ENCODE results near the gene ZNF385B. TPM values are rescaled to one million over a fixed set of nuclear protein-coding genes. Genes with fewer than 3 reads are reported as not detected.

ZNF385B gene
- polyA plus RNA-seq, 1 of the 3 experiments (the other 2 are of a cell fraction), result 0.16 TPM

DNA sequence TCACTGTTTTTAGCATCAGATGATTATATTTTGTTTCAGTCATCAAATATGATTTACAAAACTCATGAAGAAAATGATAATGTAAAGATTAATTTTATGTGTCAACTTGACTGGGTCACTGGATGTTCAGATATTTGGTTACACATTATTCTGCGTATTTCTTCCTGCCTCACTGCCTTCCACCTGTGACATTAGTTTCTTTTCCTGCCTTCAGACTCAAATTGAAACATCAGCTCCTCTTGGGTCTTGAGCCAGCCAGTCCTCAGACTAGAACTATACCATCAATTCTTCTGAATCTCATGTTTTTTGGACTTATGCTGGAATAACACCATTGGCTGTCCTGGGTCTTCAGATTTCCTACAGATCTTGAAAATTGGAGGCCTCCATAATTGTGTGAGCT, 96.7 kb downstream of the ZNF385B start:
- no peaks in the 10 kb centered on the region for H3K36me3 ChIP-seq (replicated peaks in 1 of 2; ENCODE audit: control insufficient read depth in 1 of 2, insufficient read depth in 2 of 2, low read length in 1 of 2)
- H3F3A ChIP-seq (replicated peaks; ENCODE audit: insufficient read depth), result peaks cover 12% of the 10 kb centered on the region
- no peaks in the 10 kb centered on the region for H3K9me2 ChIP-seq
- CTCF ChIA-PET, result no interaction called here
- H3K4me1 ChIP-seq (ENCODE audit: control insufficient read depth in 1 of 2, insufficient read depth in 2 of 2, low read depth in 1 of 2, low read length in 1 of 2), result peaks cover 0 to 4% of the 10 kb centered on the region in 2 experiments; a peak in 1 of 4 replicates
- no peak overlapping the region for H2AFZ ChIP-seq (ENCODE audit: low read depth)
- no peak overlapping the region for H3K9ac ChIP-seq
- no peaks in the 10 kb centered on the region for H3K79me2 ChIP-seq (ENCODE audit: insufficient read depth)
- POLR2A ChIA-PET, result no interaction called here
- H3K9me3 ChIP-seq, result no peaks in the 10 kb centered on the region
- 45% methylated on average over 1 of the region's 1 CpG for WGBS (ENCODE audit: low lambda C conversion rate)
- no peak overlapping the region for H3K4me3 ChIP-seq (ENCODE audit: low read depth in 2 of 2, low read length in 1 of 2)
- no peaks in the 10 kb centered on the region for H4K20me1 ChIP-seq (ENCODE audit: insufficient read depth)
- H3K4me2 ChIP-seq, result no peak overlapping the region
- DNase-seq, result no peak
- TF ChIP-seq RFX5 (IDR thresholded peaks at IDR 0.05; ENCODE audit: low read length) (no peak), FOSL2 (IDR thresholded peaks at IDR 0.05; ENCODE audit: borderline replicate concordance, low read depth) (no peak)
- no peaks in the 10 kb centered on the region for H3K27me3 ChIP-seq (ENCODE audit: insufficient read depth)
- no peak overlapping the region for H3K27ac ChIP-seq (ENCODE audit: low read depth in 2 of 2, low read length in 1 of 2)

DNA sequence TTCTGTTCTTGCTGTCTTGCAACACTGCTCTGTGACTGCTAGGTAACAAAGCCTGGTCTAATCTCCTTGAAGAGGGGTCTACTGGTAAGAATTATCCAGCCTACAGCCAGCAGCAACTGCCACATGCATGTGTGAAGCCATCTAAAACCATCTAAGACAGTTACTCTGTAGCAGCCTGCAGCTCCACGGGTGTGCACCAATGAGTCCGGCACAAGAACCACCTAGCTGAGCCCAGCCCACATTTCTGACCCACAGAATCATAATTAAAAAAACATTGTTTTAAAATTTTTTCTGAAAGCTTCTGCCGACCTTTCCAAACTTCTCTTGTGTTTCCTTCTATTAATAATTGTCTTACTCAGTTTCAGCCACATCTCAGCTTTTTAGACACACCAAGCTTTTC, 102.8 kb downstream of the ZNF385B start:
- H3K27ac ChIP-seq (ENCODE audit: low read depth in 2 of 2, low read length in 1 of 2), result no peak overlapping the region
- no peak overlapping the region for H3K4me2 ChIP-seq
- ChIA-PET CTCF (no interaction called here), POLR2A (no interaction called here)
- H3K9me3 ChIP-seq, result no peaks in the 10 kb centered on the region
- no peaks in the 10 kb centered on the region for H3F3A ChIP-seq (replicated peaks; ENCODE audit: insufficient read depth)
- no peak overlapping the region for H2AFZ ChIP-seq (ENCODE audit: low read depth)
- WGBS (ENCODE audit: low lambda C conversion rate), result 25% methylated on average over 3 of the region's 3 CpGs
- H3K36me3 ChIP-seq (replicated peaks in 1 of 2; ENCODE audit: control insufficient read depth in 1 of 2, insufficient read depth in 2 of 2, low read length in 1 of 2), result no peaks in the 10 kb centered on the region
- no peak overlapping the region for H3K4me3 ChIP-seq (ENCODE audit: low read depth in 2 of 2, low read length in 1 of 2)
- no peak for DNase-seq
- TF ChIP-seq RAD21 (IDR thresholded peaks at IDR 0.05; ENCODE audit: low read length) (no peak), REST (IDR thresholded peaks at IDR 0.05; ENCODE audit: low read depth, low read length) (no peak), FOSL2 (IDR thresholded peaks at IDR 0.05; ENCODE audit: borderline replicate concordance, low read depth) (no peak)
- TF ChIP-seq, protein P1, sequence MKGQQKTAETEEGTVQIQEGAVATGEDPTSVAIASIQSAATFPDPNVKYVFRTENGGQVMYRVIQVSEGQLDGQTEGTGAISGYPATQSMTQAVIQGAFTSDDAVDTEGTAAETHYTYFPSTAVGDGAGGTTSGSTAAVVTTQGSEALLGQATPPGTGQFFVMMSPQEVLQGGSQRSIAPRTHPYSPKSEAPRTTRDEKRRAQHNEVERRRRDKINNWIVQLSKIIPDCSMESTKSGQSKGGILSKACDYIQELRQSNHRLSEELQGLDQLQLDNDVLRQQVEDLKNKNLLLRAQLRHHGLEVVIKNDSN (IDR thresholded peaks at IDR 0.05; ENCODE audit: borderline replicate concordance, low read depth), result no peak
- no peaks in the 10 kb centered on the region for H3K4me1 ChIP-seq (ENCODE audit: control insufficient read depth in 1 of 2, insufficient read depth in 2 of 2, low read depth in 1 of 2, low read length in 1 of 2)
- H3K79me2 ChIP-seq (ENCODE audit: insufficient read depth), result no peaks in the 10 kb centered on the region
- H3K9ac ChIP-seq, result no peak overlapping the region
- no peaks in the 10 kb centered on the region for H3K9me2 ChIP-seq
- no peaks in the 10 kb centered on the region for H3K27me3 ChIP-seq (ENCODE audit: insufficient read depth)
- no peaks in the 10 kb centered on the region for H4K20me1 ChIP-seq (ENCODE audit: insufficient read depth)

GRCh38 chr2:179751163-179751809, 110.1 kb downstream of the ZNF385B start:
- WGBS (ENCODE audit: low lambda C conversion rate), result 7% methylated on average over 4 of the region's 4 CpGs
- CTCF ChIA-PET, result interaction anchor here (1.0 to 1.1 kb wide), 4 partner anchors 9 to 329 kb away, joined by 3 to 6 read pairs (median 4); no protein-coding TSS in a partner anchor
- Histone ChIP-seq H4K20me1 (ENCODE audit: insufficient read depth) (no peaks in the 10 kb centered on the region), H3K9me2 (no peaks in the 10 kb centered on the region), H3K4me3 (ENCODE audit: low read depth in 2 of 2, low read length in 1 of 2) (no peak overlapping the region), H3K27me3 (ENCODE audit: insufficient read depth) (no peaks in the 10 kb centered on the region), H3K27ac (ENCODE audit: low read depth in 2 of 2, low read length in 1 of 2) (no peak overlapping the region), H3K36me3 (replicated peaks in 1 of 2; ENCODE audit: control insufficient read depth in 1 of 2, insufficient read depth in 2 of 2, low read length in 1 of 2) (no peaks in the 10 kb centered on the region), H3K4me1 (ENCODE audit: control insufficient read depth in 1 of 2, insufficient read depth in 2 of 2, low read depth in 1 of 2, low read length in 1 of 2) (no peaks in the 10 kb centered on the region), H3K9me3 (no peaks in the 10 kb centered on the region), H3K9ac (no peak overlapping the region), H3K4me2 (no peak overlapping the region), H3K79me2 (ENCODE audit: insufficient read depth) (no peaks in the 10 kb centered on the region), H3F3A (replicated peaks; ENCODE audit: insufficient read depth) (no peaks in the 10 kb centered on the region), H2AFZ (ENCODE audit: low read depth) (no peak overlapping the region)
- POLR2A ChIA-PET, result no interaction called here
- DNase-seq, result peak; percentile 41
- TF ChIP-seq SIN3A (IDR thresholded peaks at IDR 0.05; ENCODE audit: borderline replicate concordance, low read depth, low read length) (no peak), REST (IDR thresholded peaks at IDR 0.05; ENCODE audit: low read depth, low read length) (no peak), CTCF (IDR thresholded peaks at IDR 0.05) (peak; percentile 80), YY1 (IDR thresholded peaks at IDR 0.05; ENCODE audit: low read depth) (no peak)
- TF ChIP-seq, protein P1 (IDR thresholded peaks at IDR 0.05; ENCODE audit: borderline replicate concordance, low read depth), result no peak
